ENCODE data around the gene BOLA1. TPM values are rescaled to one million over a fixed set of nuclear protein-coding genes. Genes with fewer than 3 reads are reported as not detected.

BOLA1 gene
- total RNA-seq, 2 experiments from 2014 or later, result 24.9 to 27.2 TPM

DNA sequence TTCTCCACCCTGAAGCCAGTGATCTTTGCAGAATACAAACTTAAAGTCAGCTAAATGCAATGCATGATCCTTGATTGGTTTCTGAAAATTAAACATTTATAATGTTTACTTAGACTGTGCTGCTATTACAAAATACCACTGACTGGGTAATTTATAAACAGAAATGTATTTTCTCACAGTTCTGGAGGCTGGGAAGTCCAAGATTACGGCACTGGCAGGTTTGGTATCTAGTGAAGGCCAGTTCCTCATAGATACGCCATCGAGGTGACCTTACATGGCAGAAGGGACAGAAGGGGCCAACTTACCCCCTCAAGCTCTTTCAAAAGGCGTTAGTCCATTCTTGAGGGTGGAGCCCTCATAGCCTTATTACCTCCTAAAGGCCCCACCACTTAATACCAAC, 2.8 kb upstream of the BOLA1 start:
- Mint-ChIP-seq H3K4me3 (no peak overlapping the region), H3K27ac (no peak overlapping the region), H3K27me3 (no peaks in the 10 kb centered on the region), H3K4me1 (peaks cover 29% of the 10 kb centered on the region), H3K36me3 (ENCODE audit: low read depth) (peaks cover 6% of the 10 kb centered on the region), H3K9me3 (peaks cover 4% of the 10 kb centered on the region)
- no peak for DNase-seq
- ChIA-PET CTCF (no interaction called here), POLR2A (interaction anchor here (0.6 to 0.7 kb wide), 2 partner anchors 9 to 305 kb away, joined by 3 read pairs; a partner anchor contains a TSS)

DNA sequence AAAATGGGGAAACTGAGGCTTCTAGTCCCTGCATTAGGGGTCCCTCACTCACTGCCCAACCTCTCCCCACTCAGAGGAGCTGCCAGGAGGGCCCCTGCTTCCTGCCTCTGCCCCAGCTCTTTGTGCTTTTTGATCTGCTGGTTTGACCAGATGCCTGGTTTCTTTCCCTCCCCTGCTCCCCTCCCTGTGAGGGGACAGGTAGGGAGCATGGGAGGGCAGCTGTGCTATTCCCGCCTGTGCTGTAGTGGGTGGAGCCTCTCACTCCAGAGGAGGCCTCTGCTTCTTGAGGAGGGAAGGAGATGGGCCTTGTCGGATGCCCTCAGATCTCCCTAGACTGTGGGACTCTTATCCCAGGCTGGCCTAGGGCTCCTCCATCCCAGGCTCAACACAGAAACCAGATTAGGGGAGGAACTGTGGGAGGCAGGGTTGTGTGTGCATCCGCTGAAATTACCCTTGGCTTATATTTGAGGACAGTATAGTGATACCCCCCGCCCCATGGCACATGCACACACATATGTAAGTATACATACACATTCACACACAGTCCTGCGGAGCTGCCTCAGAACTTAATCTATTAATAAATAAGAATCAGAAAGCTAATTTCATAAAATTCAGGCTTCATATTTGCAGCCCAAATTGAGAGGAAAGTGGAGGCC, 4.6 kb downstream of the BOLA1 start:
- CTCF ChIA-PET, result no interaction called here
- no peak overlapping the region for H3K27ac Mint-ChIP-seq

DNA sequence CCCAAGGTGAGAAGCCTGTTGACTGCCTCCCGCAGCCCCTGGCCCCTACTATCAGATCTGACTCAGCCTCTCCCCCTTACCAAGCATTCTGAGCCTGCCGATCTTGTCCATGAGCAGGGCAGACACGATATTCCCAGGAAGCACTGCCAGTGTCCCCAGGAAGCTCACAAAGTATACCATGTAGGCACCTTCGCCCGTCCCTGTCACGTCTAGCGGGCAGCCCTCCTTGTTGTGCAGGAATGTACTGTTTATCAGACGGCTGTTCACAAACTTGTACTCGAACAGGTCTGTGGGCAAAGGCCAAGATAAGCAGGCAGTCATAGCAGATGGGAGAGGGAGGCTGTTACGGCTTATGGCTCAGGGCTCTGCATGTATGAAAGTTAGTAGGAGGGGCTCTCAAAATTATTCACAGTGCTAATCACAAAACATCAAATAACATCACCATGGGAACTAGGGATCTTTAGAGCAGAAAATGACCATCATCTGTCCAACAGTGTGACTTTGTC, 7.3 kb downstream of the BOLA1 start:
- ChIA-PET CTCF (no interaction called here), POLR2A (interaction anchor here (0.7 to 3.4 kb wide), 3 partner anchors 15 to 20 kb away, joined by 3 to 12 read pairs (median 5); a partner anchor contains a TSS)
- Mint-ChIP-seq H3K4me1 (peaks cover 4% of the 10 kb centered on the region), H3K4me3 (no peak overlapping the region), H3K27ac (no peak overlapping the region), H3K36me3 (ENCODE audit: low read depth) (peaks cover 15% of the 10 kb centered on the region), H3K9me3 (no peaks in the 10 kb centered on the region), H3K27me3 (no peaks in the 10 kb centered on the region)
- DNase-seq, result no peak

More for the DNA sequence above, 4.6 kb downstream of the BOLA1 start:
- no peak overlapping the region for H3K4me3 Mint-ChIP-seq
- H3K9me3 Mint-ChIP-seq, result peaks cover 4% of the 10 kb centered on the region
- peaks cover 20% of the 10 kb centered on the region for H3K36me3 Mint-ChIP-seq (ENCODE audit: low read depth)
- POLR2A ChIA-PET, result interaction anchor here (1.5 to 3.4 kb wide), 2 partner anchors 17 to 24 kb away, joined by 4 to 12 read pairs; partner anchors contain the start of gene SF3B4
- peaks cover 22% of the 10 kb centered on the region for H3K4me1 Mint-ChIP-seq
- DNase-seq, result no peak
- no peaks in the 10 kb centered on the region for H3K27me3 Mint-ChIP-seq

DNA sequence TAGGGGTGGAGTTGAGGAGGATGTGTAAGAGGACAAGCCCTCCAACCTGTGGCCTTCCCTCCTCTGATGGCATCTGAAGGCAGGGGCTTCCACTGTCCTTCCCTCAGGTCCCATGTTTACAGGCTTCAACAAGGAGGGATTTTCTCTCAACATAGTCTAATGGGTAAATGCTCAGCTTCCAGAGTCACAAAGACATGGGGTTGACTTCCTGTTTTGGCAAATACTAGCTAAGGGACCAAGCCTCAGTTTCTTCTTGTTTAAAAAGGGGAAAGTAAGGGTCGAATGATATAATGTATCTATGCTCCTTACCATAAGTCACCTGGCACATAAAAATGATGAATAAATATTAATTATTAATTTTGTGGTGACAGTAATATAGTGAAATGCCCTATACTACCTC, 15.2 kb downstream of the BOLA1 start:
- H3K36me3 Mint-ChIP-seq (ENCODE audit: low read depth), result peaks cover 9% of the 10 kb centered on the region
- no peaks in the 10 kb centered on the region for H3K9me3 Mint-ChIP-seq
- ChIA-PET CTCF (no interaction called here), POLR2A (interaction anchor here (1.0 to 5.4 kb wide), 4 partner anchors 9 to 27 kb away, joined by 3 to 42 read pairs (median 6); partner anchors contain the start of gene BOLA1)
- H3K27ac Mint-ChIP-seq, result no peak overlapping the region
- no peak for DNase-seq
- peaks cover 4% of the 10 kb centered on the region for H3K27me3 Mint-ChIP-seq
- H3K4me3 Mint-ChIP-seq, result no peak overlapping the region
- H3K4me1 Mint-ChIP-seq, result peaks cover 42% of the 10 kb centered on the region

DNA sequence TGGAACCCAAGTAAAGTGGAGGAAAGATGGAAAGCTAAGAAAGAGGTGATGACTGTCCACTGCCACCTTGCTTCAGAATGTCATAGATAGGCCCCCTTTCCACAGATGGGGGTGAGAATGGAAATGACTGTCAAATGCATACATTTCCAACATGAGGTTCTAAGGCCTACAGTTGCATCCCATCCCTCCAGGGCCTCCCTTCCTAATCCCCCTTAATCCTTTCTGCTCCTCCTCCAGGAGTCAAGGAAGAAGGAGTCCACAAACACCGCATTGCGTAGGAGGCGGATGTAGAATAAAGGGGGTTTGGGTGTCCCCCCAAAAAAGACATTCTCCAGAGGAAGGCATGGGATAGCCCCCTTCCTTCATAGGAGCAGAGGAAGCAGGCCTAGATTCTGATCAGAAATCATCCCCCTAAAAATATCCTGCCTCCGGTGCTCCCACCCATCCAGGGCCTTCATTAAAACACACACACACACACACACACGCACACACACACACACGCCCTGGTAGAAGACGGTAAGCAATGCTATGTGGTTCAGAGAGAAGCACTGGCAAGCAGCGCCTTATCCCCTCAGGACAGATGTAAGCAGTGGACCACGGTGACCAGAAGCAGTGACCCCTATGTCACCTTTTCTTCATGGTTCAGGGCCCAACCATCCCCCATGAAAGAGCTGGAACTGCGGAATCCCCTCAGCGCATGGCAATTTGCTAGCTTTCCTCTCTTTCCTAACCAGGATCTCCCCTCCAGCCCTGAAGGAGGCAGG, 16.2 kb downstream of the BOLA1 start:
- ChIA-PET POLR2A (interaction anchor here (0.6 to 5.4 kb wide), 11 partner anchors 10 to 294 kb away, joined by 3 to 42 read pairs (median 5); partner anchors contain the start of genes BOLA1 and SF3B4), CTCF (no interaction called here)
- Mint-ChIP-seq H3K27ac (peak overlapping the region; percentile 41), H3K9me3 (no peaks in the 10 kb centered on the region), H3K36me3 (ENCODE audit: low read depth) (peaks cover 9% of the 10 kb centered on the region), H3K4me1 (peaks cover 42% of the 10 kb centered on the region), H3K27me3 (peaks cover 4% of the 10 kb centered on the region), H3K4me3 (peak overlapping the region; percentile 85)
- DNase-seq, result no peak

DNA sequence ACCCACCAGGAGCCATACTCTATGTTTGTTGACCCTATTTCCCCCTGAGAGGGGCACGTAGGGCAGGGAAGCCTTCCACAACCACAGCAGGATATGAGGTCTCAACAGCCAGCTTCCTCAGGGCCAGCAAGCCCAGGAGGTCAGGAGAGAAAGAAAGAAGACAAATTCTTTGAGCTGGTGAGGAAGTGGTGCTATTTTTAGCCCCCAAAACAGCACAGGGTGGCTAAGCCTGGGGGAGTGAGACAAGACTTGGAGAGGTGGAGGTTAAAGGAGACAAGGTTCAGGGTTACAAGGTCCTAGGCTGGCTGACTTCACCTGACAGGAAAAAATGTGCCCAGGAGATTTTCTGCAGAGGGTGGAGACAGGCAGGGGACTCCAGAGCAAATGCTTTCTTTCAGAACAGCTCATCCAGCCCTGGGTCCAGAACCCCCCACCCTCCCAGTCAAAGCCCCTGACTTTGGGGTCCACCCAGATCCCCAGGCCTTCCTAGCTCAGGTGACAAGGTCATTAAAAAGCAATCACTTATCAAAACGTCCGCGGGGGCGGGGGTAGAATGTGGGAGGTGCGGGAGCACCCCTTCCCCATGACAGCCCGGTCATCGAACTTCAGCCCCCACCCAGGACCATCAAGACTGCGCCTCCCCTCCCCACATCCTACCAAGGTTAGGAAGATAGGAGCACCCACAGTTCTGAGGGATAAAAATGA, 17.0 kb downstream of the BOLA1 start:
- ChIA-PET POLR2A (interaction anchor here (0.6 to 5.4 kb wide), 11 partner anchors 9 to 294 kb away, joined by 3 to 42 read pairs (median 5); partner anchors contain the start of genes BOLA1 and SF3B4), CTCF (no interaction called here)
- Mint-ChIP-seq H3K36me3 (ENCODE audit: low read depth) (peaks cover 9% of the 10 kb centered on the region), H3K27ac (peak overlapping the region; percentile 41), H3K4me3 (peak overlapping the region; percentile 85), H3K9me3 (no peaks in the 10 kb centered on the region), H3K4me1 (peaks cover 42% of the 10 kb centered on the region), H3K27me3 (peaks cover 4% of the 10 kb centered on the region)
- no peak for DNase-seq

DNA sequence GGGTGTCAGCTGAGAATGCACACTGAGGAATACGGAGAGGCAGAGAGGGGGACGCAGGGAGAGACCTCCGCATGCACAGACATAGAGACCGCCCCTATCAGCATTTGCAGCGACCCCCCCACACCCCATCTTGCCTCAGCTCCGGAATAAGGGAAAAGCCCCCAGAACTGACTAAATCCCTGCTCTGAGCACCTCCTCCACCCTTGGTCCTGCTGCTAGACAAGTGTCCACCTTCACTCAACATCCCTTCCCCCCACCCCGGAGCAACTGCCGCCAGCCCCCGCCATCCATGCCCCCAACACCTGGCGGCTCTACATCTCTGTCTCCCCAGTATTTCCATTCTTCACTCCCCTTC, 17.5 kb downstream of the BOLA1 start:
- no peak for DNase-seq
- Mint-ChIP-seq H3K4me3 (peak overlapping the region; percentile 85), H3K9me3 (no peaks in the 10 kb centered on the region), H3K27me3 (peaks cover 4% of the 10 kb centered on the region), H3K36me3 (ENCODE audit: low read depth) (peaks cover 12% of the 10 kb centered on the region), H3K27ac (no peak overlapping the region), H3K4me1 (peaks cover 42% of the 10 kb centered on the region)
- CTCF ChIA-PET, result no interaction called here
- POLR2A ChIA-PET, result interaction anchor here (1.2 to 5.4 kb wide), 4 partner anchors 8 to 29 kb away, joined by 5 to 42 read pairs (median 7); partner anchors contain the start of gene SF3B4

DNA sequence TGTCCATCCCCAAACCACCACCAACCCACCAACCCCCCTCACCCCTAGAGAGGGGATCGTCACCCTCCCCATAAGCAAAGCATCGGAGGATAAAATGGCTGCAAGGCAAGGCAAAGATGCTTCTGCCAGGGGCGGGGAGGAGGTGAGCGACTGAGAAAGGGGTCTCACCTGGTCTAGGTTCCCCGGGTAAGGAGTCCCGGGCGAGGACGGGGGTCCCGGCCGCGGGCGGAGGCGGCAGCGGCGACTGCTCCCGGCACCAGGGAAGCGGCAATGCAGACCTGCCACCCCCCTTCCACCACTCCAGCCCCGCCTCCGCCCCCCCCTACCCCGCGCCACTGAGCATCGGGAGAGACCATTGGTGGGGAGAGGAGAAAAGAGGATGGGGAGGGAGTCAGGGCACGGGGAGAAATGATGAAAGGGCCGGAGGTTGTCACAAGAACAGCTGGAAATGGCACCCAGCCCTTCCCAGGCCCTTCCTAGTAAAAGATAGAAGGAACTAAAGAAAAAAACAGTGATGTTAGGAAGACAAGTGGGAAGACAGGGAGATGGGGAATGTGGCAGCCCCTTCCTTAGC, 18.3 kb downstream of the BOLA1 start, which contains the start of gene SV2A:
TSS of gene SV2A (minus strand) at position 274 of the 574 bp plus-strand sequence. CDS start 4,004 bp downstream, outside the sequence.
- Mint-ChIP-seq H3K4me1 (peaks cover 42% of the 10 kb centered on the region), H3K27me3 (peaks cover 4% of the 10 kb centered on the region), H3K4me3 (peak within 1 kb of the TSS; percentile 85), H3K27ac (peak within 1 kb of the TSS; percentile 21), H3K9me3 (no peaks in the 10 kb centered on the region), H3K36me3 (ENCODE audit: low read depth) (peaks cover 18% of the 10 kb centered on the region)
- ChIA-PET CTCF (no interaction called here), POLR2A (interaction anchor here (1.7 to 5.4 kb wide), 2 partner anchors 14 to 30 kb away, joined by 5 to 42 read pairs; a partner anchor contains a TSS)
- DNase-seq, result peak; percentile 51

DNA sequence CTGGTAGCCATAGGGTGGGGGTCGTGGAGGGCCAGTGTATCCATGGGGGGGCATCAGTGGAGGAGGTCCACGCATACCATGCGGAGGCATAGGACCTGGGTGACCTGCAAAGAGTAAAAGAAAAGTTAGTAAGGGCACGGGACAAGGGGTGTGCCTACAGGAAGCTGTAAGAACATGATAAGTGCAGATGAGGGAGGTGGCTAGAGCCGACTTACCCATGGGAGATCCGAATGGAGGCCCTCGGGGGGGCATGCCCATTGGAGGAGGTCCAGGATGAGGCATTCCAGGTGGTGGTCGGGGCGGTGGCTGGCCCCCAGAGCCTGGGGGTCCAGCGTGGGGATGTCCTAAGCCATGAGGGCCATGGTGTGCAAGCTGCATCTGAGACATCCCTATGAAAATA, 24.3 kb downstream of the BOLA1 start:
- ChIA-PET POLR2A (interaction anchor here (0.8 to 0.9 kb wide), 2 partner anchors 34 to 36 kb away, joined by 3 read pairs; a partner anchor contains a TSS), CTCF (no interaction called here)
- no peak for DNase-seq
- peaks cover 37% of the 10 kb centered on the region for H3K4me1 Mint-ChIP-seq
- no peak overlapping the region for H3K4me3 Mint-ChIP-seq
- no peaks in the 10 kb centered on the region for H3K27me3 Mint-ChIP-seq
- no peak overlapping the region for H3K27ac Mint-ChIP-seq
- H3K36me3 Mint-ChIP-seq (ENCODE audit: low read depth), result peaks cover 54% of the 10 kb centered on the region
- H3K9me3 Mint-ChIP-seq, result no peaks in the 10 kb centered on the region

DNA sequence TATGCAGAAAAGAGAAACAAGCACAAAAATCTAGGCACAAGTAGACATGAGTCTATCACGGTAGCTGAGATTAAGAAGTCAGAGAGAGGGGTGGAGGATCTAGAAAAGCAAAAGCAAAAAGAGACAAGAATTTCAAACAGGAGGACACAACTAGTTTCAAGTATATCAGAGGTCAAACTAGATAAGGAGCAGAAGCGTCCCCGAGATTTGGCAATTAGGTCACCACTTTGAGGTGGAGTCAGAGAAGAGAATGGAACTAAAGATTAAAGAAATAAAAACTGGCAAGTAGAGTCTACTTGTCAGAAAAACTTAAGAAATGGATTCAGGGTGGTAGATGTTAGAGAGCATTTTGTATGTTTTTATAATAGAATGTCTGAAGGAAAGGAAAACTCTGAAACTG, 26.0 kb downstream of the BOLA1 start:
- no peak for DNase-seq
- peaks cover 54% of the 10 kb centered on the region for H3K36me3 Mint-ChIP-seq (ENCODE audit: low read depth)
- peak overlapping the region; percentile 4 for H3K27ac Mint-ChIP-seq
- H3K27me3 Mint-ChIP-seq, result no peaks in the 10 kb centered on the region
- CTCF ChIA-PET, result no interaction called here
- no peaks in the 10 kb centered on the region for H3K9me3 Mint-ChIP-seq
- POLR2A ChIA-PET, result interaction anchor here (1.0 to 2.5 kb wide), 6 partner anchors 9 to 40 kb away, joined by 3 to 17 read pairs (median 4); partner anchors contain the start of gene BOLA1
- peaks cover 52% of the 10 kb centered on the region for H3K4me1 Mint-ChIP-seq
- peak overlapping the region; percentile 51 for H3K4me3 Mint-ChIP-seq

DNA sequence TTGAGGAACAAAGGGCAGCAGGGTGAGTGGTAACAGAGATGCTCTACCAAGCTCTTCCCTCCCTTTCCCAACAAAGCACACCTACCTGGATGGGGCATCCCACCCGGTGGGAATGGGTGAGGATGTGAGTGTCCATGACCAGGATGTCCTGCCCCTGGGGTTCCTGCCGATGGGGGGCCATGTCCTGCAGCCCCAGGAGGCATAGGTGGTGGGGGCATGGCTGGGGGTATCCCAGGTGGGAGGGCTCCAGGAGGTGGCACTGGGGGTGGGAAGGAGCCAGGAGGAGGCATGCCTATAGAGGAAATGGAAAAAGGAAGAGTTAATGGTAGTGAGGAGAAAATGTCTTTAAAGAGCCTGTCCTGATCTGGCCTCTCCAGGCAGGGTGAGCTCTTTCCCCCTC, 26.4 kb downstream of the BOLA1 start:
- CTCF ChIA-PET, result no interaction called here
- Mint-ChIP-seq H3K4me3 (peak overlapping the region; percentile 97), H3K27me3 (no peaks in the 10 kb centered on the region), H3K4me1 (peaks cover 56% of the 10 kb centered on the region), H3K9me3 (no peaks in the 10 kb centered on the region), H3K27ac (peak overlapping the region; percentile 55), H3K36me3 (ENCODE audit: low read depth) (peaks cover 54% of the 10 kb centered on the region)
- DNase-seq, result no peak
- POLR2A ChIA-PET, result interaction anchor here (1.0 to 2.5 kb wide), 5 partner anchors 9 to 40 kb away, joined by 3 to 17 read pairs (median 4); partner anchors contain the start of gene BOLA1

DNA sequence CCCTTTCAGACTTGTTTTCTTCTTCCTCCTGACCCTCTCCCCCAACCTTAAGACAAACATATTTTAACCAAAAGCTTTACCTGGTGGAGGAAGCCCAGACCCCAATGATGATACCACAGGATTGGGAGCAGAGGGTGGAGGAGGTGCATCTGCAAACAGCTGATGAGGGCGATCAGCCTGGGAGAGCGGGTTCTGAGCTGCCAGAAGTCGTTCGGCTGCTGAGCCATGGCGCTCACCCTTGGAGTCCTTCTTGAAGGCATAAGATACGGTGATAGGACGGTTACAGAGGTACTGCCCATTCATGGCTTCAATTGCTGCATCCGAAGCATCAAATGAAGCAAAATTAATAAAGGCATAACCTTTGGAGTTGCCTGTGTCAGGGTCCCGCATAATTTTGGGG, 26.9 kb downstream of the BOLA1 start:
- H3K9me3 Mint-ChIP-seq, result no peaks in the 10 kb centered on the region
- POLR2A ChIA-PET, result interaction anchor here (1.0 to 2.5 kb wide), 4 partner anchors 13 to 41 kb away, joined by 3 to 17 read pairs (median 4); partner anchors contain the start of gene BOLA1
- H3K4me3 Mint-ChIP-seq, result peak overlapping the region; percentile 97
- H3K27ac Mint-ChIP-seq, result peak overlapping the region; percentile 55
- no peaks in the 10 kb centered on the region for H3K27me3 Mint-ChIP-seq
- peaks cover 62% of the 10 kb centered on the region for H3K4me1 Mint-ChIP-seq
- H3K36me3 Mint-ChIP-seq (ENCODE audit: low read depth), result peaks cover 55% of the 10 kb centered on the region
- no peak for DNase-seq
- CTCF ChIA-PET, result no interaction called here

Measured in activated CD4-positive, alpha-beta memory T cell treated with anti-CD3 and anti-CD28 coated beads, Interleukin-2, amount 10 ng/mL, durations not matched to agents 7 days and 5 days (primary cell).